Measurements from ENCODE around the gene PTPRT.

- TF ChIP-seq NFE2L2 (IDR thresholded peaks at IDR 0.05; ENCODE audit: low read depth, low read length) (no peak), RFX5 (IDR thresholded peaks at IDR 0.05; ENCODE audit: low read depth, low read length) (no peak), ELK1 (IDR thresholded peaks at IDR 0.05; ENCODE audit: borderline replicate concordance, low read depth, low read length) (no peak), USF2 (IDR thresholded peaks at IDR 0.05; ENCODE audit: low read depth, low read length) (no peak), CTCF (conservative IDR thresholded peaks at IDR 0.05; ENCODE audit: low read depth, low read length) (no peak)
These were observed 275.4 kb downstream of the PTPRT start for GRCh38 chr20:42914302-42914701.

Data from IMR-90 (cell line).